Measurements from ENCODE around the gene RBCK1.

The RBCK1 gene

DNA sequence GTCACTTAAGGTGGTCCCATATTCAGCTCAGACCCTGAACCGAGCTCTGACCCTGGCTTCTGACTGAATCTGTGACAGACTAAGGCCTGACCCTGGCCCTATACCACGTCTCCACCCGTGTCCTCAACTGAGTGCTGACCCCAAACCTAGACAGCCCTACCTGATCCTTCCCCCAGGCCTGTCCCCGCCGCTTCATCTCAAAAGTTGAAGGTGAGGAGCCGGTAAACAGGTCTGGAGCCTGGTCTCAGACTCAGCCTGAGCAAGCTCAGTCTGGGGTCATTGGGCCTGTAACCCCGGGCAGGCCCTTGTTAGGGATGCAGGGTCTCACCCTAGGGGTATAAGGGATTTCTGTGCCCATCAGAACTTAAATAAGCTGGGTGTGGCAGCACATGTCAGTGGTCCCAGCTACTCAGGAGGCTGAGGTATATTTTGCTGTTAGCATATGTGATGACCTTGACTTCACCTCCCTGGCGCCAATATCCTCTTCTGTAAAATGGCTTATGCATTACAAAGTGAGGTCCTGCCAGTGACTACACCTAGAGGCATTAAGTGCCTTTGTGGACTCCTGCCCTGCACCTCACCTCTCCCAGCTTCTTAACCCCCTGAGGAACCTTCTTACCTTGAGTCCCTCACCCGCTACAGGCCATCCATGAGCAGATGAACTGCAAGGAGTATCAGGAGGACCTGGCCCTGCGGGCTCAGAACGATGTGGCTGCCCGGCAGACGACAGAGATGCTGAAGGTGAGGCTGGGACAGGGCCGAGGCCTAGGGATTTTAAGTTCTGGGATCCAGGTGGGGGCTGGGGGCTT, 20.0 kb downstream of the RBCK1 start:
- no peak for DNase-seq (ENCODE audit: extremely low spot score)
- TF ChIP-seq, protein P1, sequence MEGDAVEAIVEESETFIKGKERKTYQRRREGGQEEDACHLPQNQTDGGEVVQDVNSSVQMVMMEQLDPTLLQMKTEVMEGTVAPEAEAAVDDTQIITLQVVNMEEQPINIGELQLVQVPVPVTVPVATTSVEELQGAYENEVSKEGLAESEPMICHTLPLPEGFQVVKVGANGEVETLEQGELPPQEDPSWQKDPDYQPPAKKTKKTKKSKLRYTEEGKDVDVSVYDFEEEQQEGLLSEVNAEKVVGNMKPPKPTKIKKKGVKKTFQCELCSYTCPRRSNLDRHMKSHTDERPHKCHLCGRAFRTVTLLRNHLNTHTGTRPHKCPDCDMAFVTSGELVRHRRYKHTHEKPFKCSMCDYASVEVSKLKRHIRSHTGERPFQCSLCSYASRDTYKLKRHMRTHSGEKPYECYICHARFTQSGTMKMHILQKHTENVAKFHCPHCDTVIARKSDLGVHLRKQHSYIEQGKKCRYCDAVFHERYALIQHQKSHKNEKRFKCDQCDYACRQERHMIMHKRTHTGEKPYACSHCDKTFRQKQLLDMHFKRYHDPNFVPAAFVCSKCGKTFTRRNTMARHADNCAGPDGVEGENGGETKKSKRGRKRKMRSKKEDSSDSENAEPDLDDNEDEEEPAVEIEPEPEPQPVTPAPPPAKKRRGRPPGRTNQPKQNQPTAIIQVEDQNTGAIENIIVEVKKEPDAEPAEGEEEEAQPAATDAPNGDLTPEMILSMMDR (IDR thresholded peaks at IDR 0.05; ENCODE audit: control extremely low read depth, extremely low read depth, low read depth, missing control alignments), result no peak
- ChIA-PET POLR2A (no interaction called here), CTCF (interaction anchor here (0.9 to 1.6 kb wide), 3 partner anchors 8 to 97 kb away, joined by 3 read pairs; no protein-coding TSS in a partner anchor)

DNA sequence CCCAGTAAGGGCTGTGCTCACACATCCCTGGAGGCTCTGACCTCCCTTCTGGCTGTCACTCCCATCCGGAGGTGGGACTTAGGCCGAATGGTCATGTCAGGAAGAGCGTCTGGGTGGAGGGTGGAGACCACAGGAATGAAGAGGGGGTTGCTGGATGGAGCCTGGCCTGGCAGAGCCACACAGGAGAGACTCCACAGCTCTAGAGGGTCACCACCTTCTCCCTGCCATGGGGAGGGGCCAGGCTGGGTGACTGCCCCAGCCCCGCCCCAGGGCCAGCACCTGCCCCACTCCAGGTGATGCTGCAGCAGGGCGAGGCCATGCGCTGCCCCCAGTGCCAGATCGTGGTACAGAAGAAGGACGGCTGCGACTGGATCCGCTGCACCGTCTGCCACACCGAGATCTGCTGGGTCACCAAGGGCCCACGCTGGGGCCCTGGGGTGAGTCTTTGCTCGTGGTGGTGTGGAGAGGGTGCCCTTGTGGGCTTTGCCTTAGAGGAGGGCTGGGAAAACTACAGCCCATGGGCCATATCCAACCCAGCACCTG, 20.6 kb downstream of the RBCK1 start:
- ChIA-PET CTCF (no interaction called here), POLR2A (no interaction called here)
- DNase-seq (ENCODE audit: extremely low spot score), result peak; percentile 15

DNA sequence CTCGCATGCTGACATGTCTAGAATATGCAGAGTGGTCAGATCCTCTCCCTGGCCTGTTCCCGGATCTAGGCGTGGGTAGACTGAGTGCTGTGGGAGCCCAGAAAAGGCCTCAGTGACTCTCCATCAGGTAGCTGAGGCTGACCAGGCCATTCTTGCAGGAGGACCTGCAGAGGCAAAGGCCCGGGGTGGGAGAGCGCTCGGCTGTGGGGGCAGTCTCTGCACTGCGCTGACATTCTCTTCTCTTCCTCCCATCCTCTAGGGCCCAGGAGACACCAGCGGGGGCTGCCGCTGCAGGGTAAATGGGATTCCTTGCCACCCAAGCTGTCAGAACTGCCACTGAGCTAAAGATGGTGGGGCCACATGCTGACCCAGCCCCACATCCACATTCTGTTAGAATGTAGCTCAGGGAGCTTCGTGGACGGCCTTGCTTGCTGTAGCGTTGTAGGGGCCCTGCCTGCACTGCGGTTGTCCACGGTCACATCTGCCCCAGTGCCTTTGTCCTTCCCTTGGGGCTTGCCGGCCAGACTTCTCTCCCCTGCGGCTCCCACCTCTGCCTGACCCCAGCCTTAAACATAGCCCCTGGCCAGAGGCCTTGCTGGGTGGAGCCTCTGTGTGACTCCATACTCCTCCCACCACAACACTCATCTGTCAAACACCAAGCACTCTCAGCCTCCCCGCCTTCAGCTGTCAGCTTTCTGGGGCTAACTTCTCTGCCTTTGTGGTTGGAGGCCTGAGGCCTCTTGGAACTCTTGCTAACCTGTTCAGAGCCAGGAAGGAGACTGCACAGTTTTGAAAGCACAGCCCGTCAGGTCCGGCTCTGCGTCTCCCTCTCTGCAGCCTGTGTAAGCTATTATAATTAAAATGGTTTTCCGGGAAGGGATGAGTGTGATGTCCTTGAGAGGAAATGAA, 22.2 kb downstream of the RBCK1 start:
- ChIA-PET CTCF (interaction anchor here (1.0 to 3.2 kb wide), 3 partner anchors 8 to 75 kb away, joined by 3 to 15 read pairs (median 9); no protein-coding TSS in a partner anchor), POLR2A (no interaction called here)
- DNase-seq (ENCODE audit: extremely low spot score), result peak; percentile 10
- TF ChIP-seq, protein P1 (IDR thresholded peaks at IDR 0.05; ENCODE audit: control extremely low read depth, extremely low read depth, low read depth, missing control alignments), result no peak

More for the DNA sequence above, 20.6 kb downstream of the RBCK1 start:
- TF ChIP-seq, protein P1 (IDR thresholded peaks at IDR 0.05; ENCODE audit: control extremely low read depth, extremely low read depth, low read depth, missing control alignments), result no peak

DNA sequence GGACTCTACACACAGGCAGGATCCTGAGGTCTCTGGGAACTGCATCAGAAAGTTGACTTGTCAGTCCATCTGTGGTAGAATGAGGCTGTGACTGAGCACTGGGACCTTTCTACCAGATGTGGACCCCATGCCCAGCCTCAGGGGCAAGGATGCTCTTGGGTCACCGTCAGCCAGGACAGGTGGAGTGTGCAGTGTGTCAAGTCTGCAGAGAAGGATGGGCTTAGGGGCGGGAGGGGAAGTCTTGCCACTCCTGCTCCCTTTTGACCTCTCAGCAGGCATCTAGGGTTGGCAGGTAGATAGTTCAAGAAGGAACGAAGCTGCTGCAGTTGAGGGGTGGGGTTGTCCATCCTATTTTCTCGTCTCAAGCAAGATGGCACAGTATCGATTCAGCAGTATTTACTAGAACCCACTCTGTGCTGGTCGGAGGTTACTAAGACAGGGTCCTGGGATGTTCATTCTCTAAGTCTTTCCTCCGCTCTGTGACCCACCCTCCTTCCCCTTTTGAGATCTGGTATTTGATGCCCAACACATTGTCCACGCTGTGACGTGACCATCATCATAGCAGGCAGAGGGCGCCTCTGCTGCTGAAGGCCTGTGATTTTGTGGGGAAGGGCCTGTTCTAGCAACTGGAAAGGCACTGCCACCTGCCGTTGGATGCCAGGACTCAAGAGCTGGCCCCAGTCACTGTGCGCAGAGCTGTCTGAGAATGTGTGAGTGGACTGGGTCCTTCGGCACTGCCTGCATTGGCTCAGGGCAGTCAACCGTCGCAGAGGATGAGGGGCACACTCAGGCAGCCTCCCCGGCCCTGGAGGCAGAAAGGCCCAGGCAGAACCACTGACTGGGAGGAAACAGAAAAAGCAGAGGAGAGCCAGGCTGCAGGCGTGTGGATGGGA, 23.2 kb downstream of the RBCK1 start:
- DNase-seq (ENCODE audit: extremely low spot score), result peak; percentile 27
- POLR2A ChIA-PET, result no interaction called here
- CTCF ChIA-PET, result interaction anchor here (0.9 to 3.2 kb wide), 3 partner anchors 24 to 76 kb away, joined by 3 to 15 read pairs (median 9); no protein-coding TSS in a partner anchor
- TF ChIP-seq, protein P1 (IDR thresholded peaks at IDR 0.05; ENCODE audit: control extremely low read depth, extremely low read depth, low read depth, missing control alignments), result peak; percentile 40

DNA sequence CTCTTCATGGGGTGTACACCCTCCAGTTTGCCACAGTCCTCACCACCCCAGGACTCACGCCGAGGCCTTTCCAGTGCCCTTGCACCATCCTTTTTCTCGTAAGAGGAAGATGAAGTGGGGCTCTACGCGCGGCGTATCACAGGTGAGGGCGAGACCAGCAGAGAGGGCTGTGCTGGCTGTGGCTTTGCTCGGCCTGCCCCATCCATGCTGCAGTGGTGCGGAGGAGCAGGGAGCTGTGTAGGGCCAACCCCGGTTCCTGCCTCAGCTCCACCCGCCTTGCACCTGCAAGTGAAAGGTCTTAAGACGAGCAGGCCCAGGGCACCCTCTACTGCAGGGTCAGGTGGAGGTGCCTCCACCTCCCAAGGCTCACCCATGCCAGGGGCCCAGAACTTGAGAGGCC, 24.1 kb downstream of the RBCK1 start:
- CTCF ChIA-PET, result interaction anchor here (0.6 to 3.2 kb wide), 6 partner anchors 25 to 219 kb away, joined by 3 to 15 read pairs (median 5); partner anchors contain the start of gene TBC1D20
- DNase-seq (ENCODE audit: extremely low spot score), result peak; percentile 15
- POLR2A ChIA-PET, result no interaction called here

More for the DNA sequence above, 24.1 kb downstream of the RBCK1 start:
- TF ChIP-seq, protein P1 (IDR thresholded peaks at IDR 0.05; ENCODE audit: control extremely low read depth, extremely low read depth, low read depth, missing control alignments), result no peak

Measured in GM10248 (cell line).